Immature natural killer cell (primary cell): ENCODE data around the gene SORL1. TPM values are rescaled to one million over a fixed set of nuclear protein-coding genes. Genes with fewer than 3 reads are reported as not detected.
"Not testable (repeated sequence)": the region's sequence is repeated elsewhere in the genome, so short reads cannot be mapped to it uniquely, and the experiment has no call there.

Source experiments
- DNase-seq, 3 donors: peaks; one replicate each; pipeline ENCODE4 v3.0.0; 2022; ENCODE audit warnings: mixed read lengths in 1 of 3
- H3K27ac Mint-ChIP-seq, 6 donors: one replicate each; pipeline ENCODE4 v1.8.0; 2020; ENCODE audit warnings: mixed read lengths in 6 of 6, mild to moderate bottlenecking in 5 of 6, inconsistent platforms in 4 of 6, moderate library complexity in 3 of 6
- H3K27me3 Mint-ChIP-seq, 3 donors: one replicate each; pipeline ENCODE4 v1.8.0; 2020 to 2021; ENCODE audit warnings: low read depth in 3 of 3, mild to moderate bottlenecking in 3 of 3, mixed read lengths in 3 of 3, moderate library complexity in 3 of 3, inconsistent platforms in 1 of 3
- H3K36me3 Mint-ChIP-seq, 3 donors: one replicate each; pipeline ENCODE4 v1.8.0; 2020; ENCODE audit warnings: mixed read lengths in 3 of 3, inconsistent platforms in 2 of 3, mild to moderate bottlenecking in 2 of 3
- H3K4me1 Mint-ChIP-seq, 2 donors: one replicate each; pipeline ENCODE4 v1.8.0; 2020; ENCODE audit warnings: inconsistent platforms in 2 of 2, mild to moderate bottlenecking in 2 of 2, mixed read lengths in 2 of 2, moderate library complexity in 1 of 2
- H3K4me3 Mint-ChIP-seq, 5 donors: one replicate each; pipeline ENCODE4 v1.8.0; 2020; ENCODE audit warnings: mild to moderate bottlenecking in 5 of 5, mixed read lengths in 5 of 5, inconsistent platforms in 3 of 5, moderate library complexity in 3 of 5
- H3K9me3 Mint-ChIP-seq, 6 donors: one replicate each; pipeline ENCODE4 v1.8.0; 2020; ENCODE audit warnings: mild to moderate bottlenecking in 6 of 6, mixed read lengths in 6 of 6, inconsistent platforms in 4 of 6, moderate library complexity in 3 of 6
- polyA plus RNA-seq, 3 donors: library from polyadenylated mRNA; unstranded; fragments of 300-500 nt; fragmentation: Illumina TruSeq; gene quantifications; one replicate each; pipeline ENCODE4 v1.2.3, GENCODE V29; 2021

SORL1 gene
- polyA plus RNA-seq, 3 donors from 2014 or later = 125 to 281 (median 189) TPM

- no peak for DNase-seq
- peak overlapping the region; percentile 97 to 100 (median 99) for H3K27ac Mint-ChIP-seq
- no peaks in the 10 kb centered on the region for H3K9me3 Mint-ChIP-seq
- H3K4me3 Mint-ChIP-seq = peak overlapping the region in 1 of 5 donors; percentile 35
- H3K4me1 Mint-ChIP-seq = peaks cover 68 to 82% of the 10 kb centered on the region in 2 donors
- peaks cover 38 to 70% (median 60%) of the 10 kb centered on the region in 3 donors for H3K36me3 Mint-ChIP-seq
- H3K27me3 Mint-ChIP-seq = peaks cover 15 to 25% (median 17%) of the 10 kb centered on the region in 3 donors
Measured at GRCh38 chr11:121488641-121489040, 36.5 kb downstream of the SORL1 start.

GRCh38 chr11:121489823-121490222 lies 37.7 kb downstream of the SORL1 start:
- Mint-ChIP-seq H3K36me3 (peaks cover 47 to 72% (median 54%) of the 10 kb centered on the region in 3 donors), H3K4me1 (peaks cover 68 to 82% of the 10 kb centered on the region in 2 donors)

GRCh38 chr11:121494355-121495099 lies 42.4 kb downstream of the SORL1 start:
- peak overlapping the region; percentile 13 to 56 (median 27) for H3K4me3 Mint-ChIP-seq
- H3K9me3 Mint-ChIP-seq = no peaks in the 10 kb centered on the region
- peaks cover 61 to 81% of the 10 kb centered on the region in 2 donors for H3K4me1 Mint-ChIP-seq
- peak overlapping the region; percentile 40 to 95 (median 81) for H3K27ac Mint-ChIP-seq
- peaks cover 53 to 77% (median 58%) of the 10 kb centered on the region in 3 donors for H3K36me3 Mint-ChIP-seq
- peaks cover 0 to 5% (median 2%) of the 10 kb centered on the region in 3 donors for H3K27me3 Mint-ChIP-seq
- peak in 2 of 3 donors; percentile 15 to 22 for DNase-seq

More at GRCh38 chr11:121489823-121490222, 37.7 kb downstream of the SORL1 start:
- Mint-ChIP-seq H3K27ac (peak overlapping the region; percentile 76 to 99 (median 98)), H3K9me3 (no peaks in the 10 kb centered on the region), H3K4me3 (no peak overlapping the region), H3K27me3 (peaks cover 6 to 15% (median 8%) of the 10 kb centered on the region in 3 donors)
- DNase-seq = no peak

- H3K4me3 Mint-ChIP-seq = no peak overlapping the region
- H3K36me3 Mint-ChIP-seq = peaks cover 50 to 73% (median 55%) of the 10 kb centered on the region in 3 donors
- H3K27me3 Mint-ChIP-seq = peaks cover 0 to 5% (median 2%) of the 10 kb centered on the region in 3 donors
- no peak for DNase-seq
- H3K9me3 Mint-ChIP-seq = peaks cover 0 to 2% (median 0%) of the 10 kb centered on the region in 6 donors
- H3K4me1 Mint-ChIP-seq = peaks cover 68 to 84% of the 10 kb centered on the region in 2 donors
- peak overlapping the region; percentile 71 to 95 (median 78) for H3K27ac Mint-ChIP-seq
Measured at GRCh38 chr11:121497176-121497998, 45.3 kb downstream of the SORL1 start.

GRCh38 chr11:121499405-121499804 lies 47.3 kb downstream of the SORL1 start:
- Mint-ChIP-seq H3K36me3 (peaks cover 49 to 81% (median 66%) of the 10 kb centered on the region in 3 donors), H3K9me3 (peaks cover 0 to 3% (median 0%) of the 10 kb centered on the region in 6 donors), H3K4me1 (peaks cover 62 to 86% of the 10 kb centered on the region in 2 donors), H3K4me3 (no peak overlapping the region), H3K27me3 (peaks cover 0 to 5% (median 2%) of the 10 kb centered on the region in 3 donors), H3K27ac (peak overlapping the region; percentile 76 to 92 (median 81))
- no peak for DNase-seq

- DNase-seq = no peak
- H3K4me3 Mint-ChIP-seq = no peak overlapping the region
- H3K27me3 Mint-ChIP-seq = peaks cover 0 to 5% (median 2%) of the 10 kb centered on the region in 3 donors
- peaks cover 0 to 4% (median 0%) of the 10 kb centered on the region in 6 donors for H3K9me3 Mint-ChIP-seq
- peaks cover 51 to 85% (median 73%) of the 10 kb centered on the region in 3 donors for H3K36me3 Mint-ChIP-seq
- H3K27ac Mint-ChIP-seq = peak overlapping the region; percentile 47 to 92 (median 80)
- peaks cover 58 to 86% of the 10 kb centered on the region in 2 donors for H3K4me1 Mint-ChIP-seq
Measured at GRCh38 chr11:121500275-121500674, 48.2 kb downstream of the SORL1 start.

GRCh38 chr11:121500717-121501116 lies 48.6 kb downstream of the SORL1 start:
- peaks cover 0 to 4% (median under 1%) of the 10 kb centered on the region in 6 donors for H3K9me3 Mint-ChIP-seq
- DNase-seq = no peak
- H3K36me3 Mint-ChIP-seq = peaks cover 51 to 85% (median 74%) of the 10 kb centered on the region in 3 donors
- H3K27me3 Mint-ChIP-seq = peaks cover 0 to 5% (median 2%) of the 10 kb centered on the region in 3 donors
- H3K27ac Mint-ChIP-seq = peak overlapping the region; percentile 22 to 82 (median 78)
- peaks cover 54 to 86% of the 10 kb centered on the region in 2 donors for H3K4me1 Mint-ChIP-seq
- H3K4me3 Mint-ChIP-seq = no peak overlapping the region

GRCh38 chr11:121503051-121503450 lies 50.9 kb downstream of the SORL1 start:
- no peak for DNase-seq
- Mint-ChIP-seq H3K27ac (peak overlapping the region; percentile 31 to 92 (median 77)), H3K4me1 (peaks cover 49 to 86% of the 10 kb centered on the region in 2 donors), H3K4me3 (no peak overlapping the region), H3K36me3 (peaks cover 52 to 83% (median 77%) of the 10 kb centered on the region in 3 donors), H3K9me3 (peaks cover 3 to 8% (median 6%) of the 10 kb centered on the region in 6 donors), H3K27me3 (no peaks in the 10 kb centered on the region)

GRCh38 chr11:121506237-121506636 lies 54.1 kb downstream of the SORL1 start:
- H3K9me3 Mint-ChIP-seq, H3K27me3 Mint-ChIP-seq, DNase-seq: not testable (repeated sequence)
- H3K36me3 Mint-ChIP-seq = peaks cover 52 to 85% (median 64%) of the 10 kb centered on the region in 3 donors
- peak overlapping the region; percentile 61 to 93 (median 86) for H3K27ac Mint-ChIP-seq
- H3K4me3 Mint-ChIP-seq = peak overlapping the region in 1 of 5 donors; percentile 15
- peaks cover 56 to 88% of the 10 kb centered on the region in 2 donors for H3K4me1 Mint-ChIP-seq

GRCh38 chr11:121508449-121508848 lies 56.3 kb downstream of the SORL1 start:
- peaks cover 54 to 80% (median 61%) of the 10 kb centered on the region in 3 donors for H3K36me3 Mint-ChIP-seq
- H3K9me3 Mint-ChIP-seq = peaks cover 3 to 8% (median 5%) of the 10 kb centered on the region in 6 donors
- H3K4me1 Mint-ChIP-seq = peaks cover 70 to 98% of the 10 kb centered on the region in 2 donors
- H3K27ac Mint-ChIP-seq = peak overlapping the region; percentile 92 to 98 (median 94)
- peak; percentile 77 to 78 (median 78) for DNase-seq
- H3K4me3 Mint-ChIP-seq = peak overlapping the region; percentile 29 to 80 (median 76)
- peaks cover 0 to 12% (median 9%) of the 10 kb centered on the region in 3 donors for H3K27me3 Mint-ChIP-seq

- H3K27me3 Mint-ChIP-seq = peaks cover 1 to 26% (median 23%) of the 10 kb centered on the region in 3 donors
- peaks cover 3 to 8% (median 4%) of the 10 kb centered on the region in 6 donors for H3K9me3 Mint-ChIP-seq
- peak overlapping the region in 2 of 5 donors; percentile 10 to 36 for H3K4me3 Mint-ChIP-seq
- H3K36me3 Mint-ChIP-seq = peaks cover 52 to 81% (median 54%) of the 10 kb centered on the region in 3 donors
- peak overlapping the region; percentile 77 to 98 (median 89) for H3K27ac Mint-ChIP-seq
- peaks cover 81 to 99% of the 10 kb centered on the region in 2 donors for H3K4me1 Mint-ChIP-seq
- DNase-seq = no peak
Measured at GRCh38 chr11:121510438-121510837, 58.3 kb downstream of the SORL1 start.

- Mint-ChIP-seq H3K36me3 (peaks cover 42 to 74% (median 48%) of the 10 kb centered on the region in 3 donors), H3K4me1 (peaks cover 89 to 97% of the 10 kb centered on the region in 2 donors), H3K9me3 (no peaks in the 10 kb centered on the region), H3K27ac (peak overlapping the region; percentile 91 to 99 (median 98)), H3K27me3 (peaks cover 1 to 26% (median 23%) of the 10 kb centered on the region in 3 donors), H3K4me3 (peak overlapping the region; percentile 50 to 81 (median 70))
- peak; percentile 39 to 58 (median 52) for DNase-seq
Measured at GRCh38 chr11:121512468-121513465, 60.7 kb downstream of the SORL1 start.
